Measurements from ENCODE around the gene ZYG11A. TPM values are rescaled to one million over a fixed set of nuclear protein-coding genes. Genes with fewer than 3 reads are reported as not detected.

Gene ZYG11A
- total RNA-seq, 4 donors from 2014 or later = not detected

GRCh38 chr1:52877554-52877953 is 35.0 kb downstream of the ZYG11A start:
- H3K27me3 ChIP-seq = no peaks in the 10 kb centered on the region
- H3K4me1 ChIP-seq = no peaks in the 10 kb centered on the region
- intact Hi-C loops (cut with DNase I) = no loop called here
- no peak for TF ChIP-seq CTCF (IDR thresholded peaks at IDR 0.05)
- TF ChIP-seq EP300 (IDR thresholded peaks at IDR 0.05) = no peak
- no peak for TF ChIP-seq POLR2AphosphoS5 (IDR thresholded peaks at IDR 0.05)
- no peak for TF ChIP-seq POLR2A (IDR thresholded peaks at IDR 0.05; ENCODE audit: low read depth)
- H3K4me3 ChIP-seq = no peak overlapping the region
- no peaks in the 10 kb centered on the region for H3K9me3 ChIP-seq
- 85% methylated on average over 3 of the region's 3 CpGs for WGBS
- H3K36me3 ChIP-seq = no peaks in the 10 kb centered on the region
- DNase-seq (ENCODE audit: extremely low spot score) = no peak
- no peak overlapping the region for H3K27ac ChIP-seq (replicated peaks in 1 of 4)

- intact Hi-C loops (cut with DNase I) = no loop called here
These were observed 37.6 kb downstream of the ZYG11A start for GRCh38 chr1:52880206-52880605.

GRCh38 chr1:52887483-52887882 is 44.9 kb downstream of the ZYG11A start:
- TF ChIP-seq POLR2AphosphoS5 (IDR thresholded peaks at IDR 0.05) (no peak), POLR2A (IDR thresholded peaks at IDR 0.05; ENCODE audit: low read depth) (no peak), CTCF (IDR thresholded peaks at IDR 0.05) (no peak), EP300 (IDR thresholded peaks at IDR 0.05) (no peak)
- 88% methylated on average over 4 of the region's 4 CpGs for WGBS
- Histone ChIP-seq H3K9me3 (no peaks in the 10 kb centered on the region), H3K4me1 (no peaks in the 10 kb centered on the region), H3K4me3 (no peak overlapping the region), H3K27me3 (no peaks in the 10 kb centered on the region), H3K36me3 (no peaks in the 10 kb centered on the region), H3K27ac (replicated peaks in 1 of 4) (no peak overlapping the region)
- intact Hi-C loops (cut with DNase I) = no loop called here
- no peak for DNase-seq (ENCODE audit: extremely low spot score)

More at GRCh38 chr1:52880206-52880605, 37.6 kb downstream of the ZYG11A start:
- no peaks in the 10 kb centered on the region for H3K4me1 ChIP-seq
- no peak for DNase-seq (ENCODE audit: extremely low spot score)
- no peak overlapping the region for H3K27ac ChIP-seq (replicated peaks in 1 of 4)
- 93% methylated on average over 2 of the region's 2 CpGs for WGBS
- TF ChIP-seq POLR2A (IDR thresholded peaks at IDR 0.05; ENCODE audit: low read depth) = no peak
- no peak for TF ChIP-seq POLR2AphosphoS5 (IDR thresholded peaks at IDR 0.05)
- no peak for TF ChIP-seq CTCF (IDR thresholded peaks at IDR 0.05)
- no peak for TF ChIP-seq EP300 (IDR thresholded peaks at IDR 0.05)
- H3K36me3 ChIP-seq = no peaks in the 10 kb centered on the region
- no peak overlapping the region for H3K4me3 ChIP-seq
- H3K27me3 ChIP-seq = no peaks in the 10 kb centered on the region
- no peaks in the 10 kb centered on the region for H3K9me3 ChIP-seq

GRCh38 chr1:52892424-52893215 is 50.1 kb downstream of the ZYG11A start:
- peaks cover 0 to 24% (median 12%) of the 10 kb centered on the region in 4 donors for H3K36me3 ChIP-seq
- no peak for TF ChIP-seq POLR2A (IDR thresholded peaks at IDR 0.05; ENCODE audit: low read depth)
- TF ChIP-seq EP300 (IDR thresholded peaks at IDR 0.05) = no peak
- no peak for TF ChIP-seq POLR2AphosphoS5 (IDR thresholded peaks at IDR 0.05)
- no peak for TF ChIP-seq CTCF (IDR thresholded peaks at IDR 0.05)
- no peaks in the 10 kb centered on the region for H3K27me3 ChIP-seq
- H3K9me3 ChIP-seq = no peaks in the 10 kb centered on the region
- no peak for DNase-seq (ENCODE audit: extremely low spot score)
- 88% methylated on average over 5 of the region's 5 CpGs for WGBS
- no peak overlapping the region for H3K27ac ChIP-seq (replicated peaks in 1 of 4)
- intact Hi-C loops (cut with DNase I) = no loop called here
- no peak overlapping the region for H3K4me3 ChIP-seq
- no peaks in the 10 kb centered on the region for H3K4me1 ChIP-seq

Measured in esophagus muscularis mucosa (tissue), 4 donors.